ENCODE data around the gene PDZD7.

PDZD7 gene

DNA sequence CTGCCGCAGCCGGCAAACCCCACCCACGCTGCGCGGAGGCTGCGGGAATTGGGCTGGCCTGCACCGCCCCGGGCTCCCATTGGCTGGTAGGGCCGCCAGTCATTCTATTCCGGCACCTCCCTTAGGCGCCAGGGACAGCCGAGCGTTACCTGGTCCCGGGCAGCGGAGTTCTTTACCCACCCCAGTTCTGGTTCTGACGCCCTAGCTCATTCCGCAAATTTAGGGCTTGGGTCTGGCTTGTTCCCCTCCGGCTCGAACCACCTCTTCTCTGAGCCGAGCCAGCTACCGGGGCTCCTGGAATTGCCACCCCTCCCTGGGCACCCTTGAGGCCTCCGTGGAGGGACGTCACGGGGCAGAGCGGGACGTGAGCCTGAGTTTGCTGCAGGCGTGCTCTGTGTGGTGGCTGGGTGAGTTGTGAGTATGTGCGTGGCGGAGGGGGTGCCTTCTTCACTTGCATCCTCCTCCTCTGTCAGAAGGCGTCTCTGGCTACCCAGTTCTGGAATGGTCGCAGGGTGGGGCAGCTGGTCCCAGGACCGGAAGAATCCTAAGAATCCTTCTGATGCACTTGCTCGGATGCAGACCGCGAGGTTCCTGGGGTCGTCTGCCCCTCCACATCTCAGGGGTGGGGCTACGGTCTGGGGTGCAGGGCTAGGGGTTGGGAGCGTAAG, at the start of gene PDZD7, which contains the start of gene SFXN3:
PDZD7 (minus strand) TSS at position 2 of the 668 bp plus-strand sequence. CDS start 910 bp downstream, outside the sequence.
SFXN3 (plus strand) TSS at position 107 of the 668 bp plus-strand sequence. CDS start 3,461 bp downstream, outside the sequence.
- DNase-seq, result peak; percentile 66

GRCh38 chr10:101079874-101080273, 48.9 kb upstream of the PDZD7 start:
- DNase-seq, result no peak

DNA sequence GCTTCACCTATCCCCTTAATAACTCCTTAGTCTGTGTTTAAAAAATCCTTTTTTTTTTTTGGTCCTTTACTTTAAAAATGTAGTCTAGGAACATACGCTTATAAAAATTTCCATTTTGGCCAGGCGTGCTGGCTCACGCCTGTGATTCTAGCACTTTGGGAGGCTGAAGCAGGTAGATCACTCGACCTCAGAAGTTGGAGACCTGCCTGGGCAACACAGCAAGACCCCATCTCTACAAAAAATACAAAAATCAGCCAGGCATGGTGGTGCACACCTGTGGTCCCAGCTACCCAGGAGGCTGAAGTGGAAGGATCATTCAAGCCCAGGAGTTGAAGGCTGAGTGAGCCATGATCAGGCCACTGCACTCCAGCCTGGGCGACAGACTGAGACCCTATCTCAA, 45.7 kb upstream of the PDZD7 start:
- no peak for DNase-seq

- DNase-seq, result no peak
These were observed 44.8 kb upstream of the PDZD7 start for GRCh38 chr10:101075775-101076174.

- DNase-seq, result no peak
These were observed 42.7 kb upstream of the PDZD7 start for GRCh38 chr10:101073631-101074030.

DNA sequence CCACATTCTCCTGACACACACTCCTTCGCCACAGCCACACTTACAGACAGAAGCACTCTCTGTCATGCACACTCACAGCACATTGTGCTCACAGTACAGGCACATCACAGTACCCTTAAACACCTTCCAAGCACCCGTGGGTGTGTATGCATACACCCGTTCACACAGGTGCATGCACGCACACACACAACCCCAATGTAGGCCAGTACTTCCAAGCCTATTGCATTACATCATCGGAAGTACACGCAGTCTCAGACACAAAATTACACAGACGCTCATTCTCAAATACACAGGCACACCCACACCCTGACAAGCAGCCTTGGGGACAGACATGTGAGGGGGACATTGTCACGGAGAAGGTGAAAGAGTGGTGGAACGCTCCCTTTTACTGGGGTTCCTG, 42.0 kb upstream of the PDZD7 start:
- DNase-seq, result no peak

GRCh38 chr10:101071885-101072433, 41.0 kb upstream of the PDZD7 start:
- no peak for DNase-seq

DNA sequence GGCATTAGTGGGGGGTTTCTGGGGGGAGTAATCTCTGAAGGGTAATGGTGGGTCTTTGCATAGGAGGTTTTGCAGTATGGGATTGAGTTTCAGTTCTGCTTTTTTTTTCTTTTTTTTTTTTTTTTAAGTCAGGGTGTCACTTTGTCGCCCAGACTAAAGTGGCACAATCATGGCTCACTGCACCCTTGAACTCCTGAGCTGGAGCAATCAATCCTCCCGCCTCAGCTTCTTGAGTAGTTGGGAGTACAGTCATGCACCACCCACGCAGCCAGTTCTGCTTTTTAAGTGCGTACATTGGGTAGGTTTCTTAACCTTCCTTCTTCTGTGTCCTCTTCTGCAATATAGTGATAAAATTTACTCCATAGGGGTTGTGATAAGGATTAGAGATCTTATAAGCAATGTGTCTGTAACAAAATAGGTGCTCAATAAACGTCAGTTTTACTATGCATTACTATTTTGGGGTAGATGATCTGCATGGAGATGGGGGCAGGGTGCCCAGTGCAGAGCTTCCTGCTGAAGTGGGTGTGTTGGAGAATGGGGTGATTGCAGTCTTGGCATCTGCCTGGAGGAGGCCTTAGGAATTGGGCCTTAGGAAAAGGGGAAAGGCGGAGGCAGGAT, 40.4 kb upstream of the PDZD7 start:
- DNase-seq, result no peak

GRCh38 chr10:101070098-101070497, 39.2 kb upstream of the PDZD7 start:
- no peak for DNase-seq

DNA sequence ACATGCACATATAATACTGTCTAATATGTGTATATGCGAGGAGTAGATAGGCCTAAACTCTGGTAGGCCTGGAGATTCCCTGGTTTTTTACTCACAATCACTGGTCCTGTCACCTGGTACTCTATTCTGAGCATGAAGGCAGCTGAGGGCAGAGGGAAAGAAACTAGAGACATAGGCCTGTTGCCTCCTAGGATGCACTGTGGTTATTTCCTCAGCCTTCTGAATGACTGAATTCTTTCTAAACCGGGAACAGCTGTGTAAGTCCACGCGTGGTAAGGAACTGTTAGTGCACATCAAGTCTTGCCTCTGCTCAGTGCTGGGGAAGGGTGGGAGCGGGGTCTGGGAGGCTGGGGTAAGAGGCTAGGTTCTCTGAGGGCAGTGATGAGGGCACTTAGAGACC, 38.5 kb upstream of the PDZD7 start:
- DNase-seq, result no peak

DNA sequence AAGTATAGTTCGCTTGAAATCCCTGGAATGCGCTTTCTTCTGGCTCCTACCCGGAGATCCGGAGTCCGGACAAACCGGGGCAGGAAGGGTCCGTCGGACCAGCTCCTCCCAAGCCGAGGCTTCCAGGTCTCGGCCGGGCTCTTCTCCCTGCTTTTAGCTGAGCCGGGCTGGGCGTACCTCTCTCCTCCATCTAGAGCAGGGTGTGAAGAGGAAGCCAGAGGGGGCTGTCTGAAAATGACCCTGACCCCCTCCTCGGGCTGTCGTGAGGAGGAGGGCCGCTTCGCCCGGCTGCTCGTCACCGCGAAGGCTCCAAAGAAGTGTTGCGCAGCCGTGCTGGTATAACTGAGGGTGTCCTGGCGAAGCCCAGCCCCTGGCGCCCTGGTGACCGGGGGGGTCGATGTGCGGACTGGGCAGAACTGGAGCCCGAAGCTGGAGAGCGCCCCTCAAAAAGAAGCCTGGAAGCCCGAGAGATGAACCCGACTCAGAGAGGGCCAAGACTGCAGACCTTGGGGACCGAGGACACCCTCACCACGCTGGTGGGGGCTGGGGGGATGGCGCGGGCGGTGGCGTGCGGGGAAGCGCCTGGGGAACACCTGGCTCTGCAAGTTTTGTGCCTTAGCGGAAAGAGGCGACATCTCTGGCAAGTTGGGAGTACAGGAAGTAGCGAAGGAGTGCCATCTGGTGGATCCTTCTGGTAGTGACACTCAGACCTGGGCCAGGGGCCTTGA, 36.6 kb upstream of the PDZD7 start:
- DNase-seq, result peak; percentile 38

- DNase-seq, result no peak
These were observed 36.0 kb upstream of the PDZD7 start for GRCh38 chr10:101066896-101067355.

DNA sequence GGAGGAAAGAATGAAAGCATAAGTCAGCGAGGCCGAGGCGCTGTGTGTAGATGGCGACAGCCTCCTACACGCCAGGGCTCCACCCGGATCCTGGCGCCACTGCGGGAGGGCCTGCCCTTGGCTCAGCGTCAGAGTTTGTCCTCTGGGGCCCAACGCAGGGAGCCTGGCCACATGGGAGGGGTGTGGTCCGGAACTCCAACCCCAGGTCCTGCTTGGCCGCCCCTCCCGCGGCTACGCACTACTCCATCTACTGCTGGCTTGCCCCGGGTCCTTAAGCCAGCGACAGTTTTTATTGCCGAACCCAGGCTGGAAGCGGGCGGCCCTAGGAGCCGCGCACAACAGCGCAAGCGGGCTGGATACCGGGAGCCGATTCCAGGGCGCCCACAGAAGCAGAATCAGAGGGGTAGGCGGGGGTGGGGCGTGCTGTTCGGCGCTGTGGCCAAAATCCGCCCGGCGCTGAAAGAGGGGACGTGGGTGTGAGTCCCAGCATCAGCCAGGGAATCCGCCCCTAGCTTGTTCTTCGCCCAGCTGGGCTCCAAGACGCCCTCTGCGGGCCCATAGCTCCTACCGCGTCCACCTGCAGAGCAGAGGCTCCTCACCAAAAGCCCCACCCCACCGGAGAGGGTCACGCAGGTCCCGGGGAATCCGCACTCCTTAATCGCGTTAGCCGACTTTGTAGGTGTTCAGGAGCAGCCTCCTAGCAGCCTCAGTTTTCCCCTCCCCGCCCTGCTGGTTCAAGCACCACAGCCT, 35.4 kb upstream of the PDZD7 start:
- peak; percentile 41 for DNase-seq

GRCh38 chr10:101065481-101066145, 34.7 kb upstream of the PDZD7 start:
- no peak for DNase-seq

DNA sequence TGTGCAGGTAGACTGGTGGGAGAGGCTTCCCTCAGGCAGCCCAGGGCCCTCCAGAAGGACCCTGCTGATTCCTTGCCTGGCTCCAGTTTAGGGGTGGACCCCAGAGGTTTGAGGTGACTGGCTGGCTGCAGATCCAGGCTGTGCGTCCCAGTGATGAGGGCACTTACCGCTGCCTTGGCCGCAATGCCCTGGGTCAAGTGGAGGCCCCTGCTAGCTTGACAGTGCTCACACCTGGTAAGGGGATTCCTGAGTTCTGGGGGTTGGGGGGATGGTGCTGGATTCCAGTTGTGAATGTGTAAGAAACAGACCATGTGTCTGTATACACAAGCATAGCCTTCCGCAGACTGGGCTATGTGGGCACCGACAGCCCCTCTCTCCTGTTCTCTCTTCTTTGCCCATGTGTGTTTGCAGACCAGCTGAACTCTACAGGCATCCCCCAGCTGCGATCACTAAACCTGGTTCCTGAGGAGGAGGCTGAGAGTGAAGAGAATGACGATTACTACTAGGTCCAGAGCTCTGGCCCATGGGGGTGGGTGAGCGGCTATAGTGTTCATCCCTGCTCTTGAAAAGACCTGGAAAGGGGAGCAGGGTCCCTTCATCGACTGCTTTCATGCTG, 33.6 kb upstream of the PDZD7 start:
- no peak for DNase-seq

DNA sequence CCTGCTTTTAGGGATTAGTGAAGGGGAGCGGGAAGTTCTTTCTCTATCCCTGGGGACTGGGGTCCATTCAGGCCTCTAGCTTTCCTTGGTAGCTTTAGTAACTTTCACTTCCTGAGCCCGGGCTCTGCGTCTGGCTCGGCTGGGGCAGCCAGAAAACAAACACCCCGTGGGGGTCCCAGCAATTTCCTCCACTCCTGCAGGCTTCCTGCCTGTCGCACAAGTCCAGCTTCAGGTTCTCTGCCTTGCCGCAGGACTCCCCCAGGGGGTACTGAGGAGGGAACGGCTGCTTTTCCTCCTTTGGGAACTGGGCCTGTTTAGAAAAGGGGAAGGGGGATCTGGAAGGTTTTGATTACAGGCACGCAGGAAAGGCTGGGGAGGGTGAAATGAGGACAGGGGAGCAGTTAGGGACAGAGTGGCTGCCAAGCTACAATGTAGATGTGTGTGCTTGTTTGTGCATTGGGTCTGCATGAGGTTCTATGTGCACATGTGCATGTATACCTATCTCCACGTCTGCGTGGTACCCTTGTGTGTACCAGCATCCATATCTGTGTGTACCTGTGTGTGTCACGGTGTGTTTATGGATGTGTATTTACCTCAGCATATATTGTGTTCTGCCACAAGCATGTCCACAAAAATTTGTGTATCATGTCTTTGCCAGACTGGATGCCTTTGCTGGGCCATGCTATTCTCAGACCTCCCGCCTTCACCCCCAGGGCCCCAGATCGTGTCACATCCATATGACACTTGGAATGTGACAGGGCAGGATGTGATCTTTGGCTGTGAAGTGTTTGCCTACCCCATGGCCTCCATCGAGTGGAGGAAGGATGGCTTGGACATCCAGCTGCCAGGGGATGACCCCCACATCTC, 32.9 kb upstream of the PDZD7 start:
- DNase-seq, result no peak

DNA sequence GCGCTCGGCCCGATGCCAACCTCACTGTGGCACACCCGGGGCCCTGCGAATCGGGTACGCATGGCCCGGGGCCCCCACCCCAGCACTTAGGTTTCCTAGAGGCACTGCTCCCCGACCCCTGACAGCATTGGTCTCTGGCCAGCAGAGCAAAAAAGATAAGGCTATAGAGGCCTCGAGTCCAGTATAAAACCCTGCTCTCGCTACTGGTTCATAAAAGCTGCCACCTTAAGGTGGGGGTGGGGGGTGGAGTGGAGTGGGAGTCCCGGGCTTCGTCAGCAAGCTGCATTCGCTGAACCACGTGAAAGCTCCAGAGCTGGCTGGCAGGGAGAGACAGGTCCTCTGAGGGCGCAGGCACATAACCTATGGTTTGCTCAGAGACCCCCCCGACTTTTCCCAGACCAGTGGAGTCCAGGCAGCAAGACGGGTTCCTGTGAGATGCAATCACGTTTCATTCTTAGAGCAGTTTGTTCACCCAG, 32.2 kb upstream of the PDZD7 start:
- DNase-seq, result no peak

- peak; percentile 51 for DNase-seq
These were observed 31.5 kb upstream of the PDZD7 start for GRCh38 chr10:101062232-101063049.

- DNase-seq, result no peak
These were observed 30.8 kb upstream of the PDZD7 start, which contains the start of gene KAZALD1 for GRCh38 chr10:101061624-101062231. TSS of gene KAZALD1 (plus strand) at chr10:101061989. CDS start at chr10:101062593, 604 bp downstream.

Data from NCI-H526 treated with DMSO at 0.1 percent for 48 hours (cell line).